HEK293 (cell line): Measurements from ENCODE around the gene KPTN.
A peak's percentile ranks its signal among the peaks of the same experiment; 100 is the strongest.

ENCODE experiments used
- CTCF ChIA-PET: fragments of 350-600 bp; formaldehyde crosslinking; extraction: SDS; loops from one replicate; lab custom pipeline; 2021; ENCODE audit warnings: antibody characterized with exemption; lab: Yijun Ruan, JAX
- POLR2A ChIA-PET: fragments of 300-600 bp; formaldehyde crosslinking; extraction: SDS; loops from one replicate; lab custom pipeline; 2020; ENCODE audit warnings: antibody characterized with exemption, inconsistent platforms; lab: Yijun Ruan, JAX
- H3K27ac ChIP-seq: fragments of 200-500 bp; sonication (Bioruptor generic); 2 replicates; pipeline ENCODE4 v1.5.1; 2014; ENCODE audit warnings: low read depth, low read length, control low read depth, inconsistent platforms; ENCODE audit errors: extremely low read depth
- H3K36me3 ChIP-seq, 2 experiments: fragments of 200-500 bp in 1 of 2; sonication (Bioruptor generic) in 1 of 2; 1 replicate in 1 of 2; 2 replicates in 1 of 2; pipeline ENCODE4 v1.5.1; 2014 to 2017; ENCODE audit warnings: inconsistent platforms in 2 of 2, low read length in 2 of 2; ENCODE audit not compliant: control insufficient read depth in 2 of 2, insufficient read depth in 1 of 2
- H3K4me1 ChIP-seq: fragments of 200-500 bp; sonication (Bioruptor generic); 2 replicates; pipeline ENCODE4 v1.5.1; 2014; ENCODE audit warnings: mild to moderate bottlenecking, low read length, inconsistent platforms; ENCODE audit not compliant: control insufficient read depth, insufficient read depth
- H3K4me3 ChIP-seq: 2 replicates; pipeline ENCODE4 v1.5.1; 2011; ENCODE audit warnings: low read depth, mild to moderate bottlenecking, control low read depth, low read length, moderate library complexity
- H3K9me3 ChIP-seq: fragments of 200-500 bp; sonication (Bioruptor generic); 2 replicates; pipeline ENCODE4 v1.5.1; 2014; ENCODE audit warnings: low read depth, low read length, inconsistent platforms; ENCODE audit not compliant: control insufficient read depth, insufficient read depth
- FEZF1 ChIP-seq: fragments of 450-650 bp; formaldehyde crosslinking; IDR thresholded peaks from 2 replicates; pipeline ENCODE4 v1.5.1; 2016; ENCODE audit warnings: missing biosample characterization, missing genetic modification characterization
- KLF10 ChIP-seq: fragments of 450-650 bp; IDR thresholded peaks from 2 replicates; pipeline ENCODE4 v1.5.1; 2018; ENCODE audit warnings: missing biosample characterization, mild to moderate bottlenecking, missing genetic modification characterization
- SP2 ChIP-seq: fragments of 450-650 bp; formaldehyde crosslinking; IDR thresholded peaks from 2 replicates; pipeline ENCODE4 v1.5.1; 2016; ENCODE audit warnings: missing biosample characterization, missing genetic modification characterization
- TSHZ1 ChIP-seq: fragments of 450-650 bp; formaldehyde crosslinking; IDR thresholded peaks from 2 replicates; pipeline ENCODE4 v1.5.1; 2016; ENCODE audit warnings: missing biosample characterization, missing genetic modification characterization, borderline replicate concordance
- ZBTB1 ChIP-seq: fragments of 450-650 bp; formaldehyde crosslinking; IDR thresholded peaks from 2 replicates; pipeline ENCODE4 v1.5.1; 2016; ENCODE audit warnings: missing biosample characterization, missing genetic modification characterization
- ZFP37 ChIP-seq: fragments of 450-650 bp; formaldehyde crosslinking; IDR thresholded peaks from 2 replicates; pipeline ENCODE4 v1.5.1; 2016; ENCODE audit warnings: missing biosample characterization, missing genetic modification characterization
- ZFP41 ChIP-seq: fragments of 450-650 bp; formaldehyde crosslinking; IDR thresholded peaks from 2 replicates; pipeline ENCODE4 v1.5.1; 2016; ENCODE audit warnings: missing biosample characterization, missing genetic modification characterization, borderline replicate concordance
- ZNF121 ChIP-seq: fragments of 450-650 bp; formaldehyde crosslinking; IDR thresholded peaks from 2 replicates; pipeline ENCODE4 v1.5.1; 2016; ENCODE audit warnings: missing biosample characterization, missing genetic modification characterization
- ZNF16 ChIP-seq: fragments of 450-650 bp; formaldehyde crosslinking; IDR thresholded peaks from 2 replicates; pipeline ENCODE4 v1.5.1; 2016; ENCODE audit warnings: low read depth, missing biosample characterization, missing genetic modification characterization
- ZNF19 ChIP-seq: fragments of 450-650 bp; formaldehyde crosslinking; IDR thresholded peaks from 2 replicates; pipeline ENCODE4; 2016; ENCODE audit warnings: missing biosample characterization, missing genetic modification characterization, low read depth
- ZNF221 ChIP-seq: fragments of 450-650 bp; formaldehyde crosslinking; IDR thresholded peaks from 2 replicates; pipeline ENCODE4 v1.5.1; 2017; ENCODE audit warnings: missing biosample characterization, missing genetic modification characterization, borderline replicate concordance
- ZNF324 ChIP-seq: fragments of 450-650 bp; formaldehyde crosslinking; IDR thresholded peaks from 2 replicates; pipeline ENCODE4 v1.5.1; 2016; ENCODE audit warnings: missing biosample characterization, missing genetic modification characterization
- ZNF416 ChIP-seq: fragments of 450-650 bp; formaldehyde crosslinking; IDR thresholded peaks from 2 replicates; pipeline ENCODE4 v1.5.1; 2016; ENCODE audit warnings: missing biosample characterization, missing genetic modification characterization
- ZNF510 ChIP-seq: fragments of 450-650 bp; formaldehyde crosslinking; IDR thresholded peaks from 2 replicates; pipeline ENCODE4 v1.5.1; 2018; ENCODE audit warnings: mild to moderate bottlenecking, missing genetic modification characterization, missing biosample characterization; ENCODE audit not compliant: insufficient replicate concordance
- ZNF513 ChIP-seq: fragments of 450-650 bp; IDR thresholded peaks from 2 replicates; pipeline ENCODE4 v1.5.1; 2018; ENCODE audit warnings: missing biosample characterization, missing genetic modification characterization
- ZNF626 ChIP-seq: fragments of 450-650 bp; sonication (Bioruptor Pico); formaldehyde crosslinking; IDR thresholded peaks from 2 replicates; pipeline ENCODE4 v1.5.1; 2018; ENCODE audit warnings: missing biosample characterization, missing genetic modification characterization, inconsistent platforms
- ZNF639 ChIP-seq: fragments of 450-650 bp; formaldehyde crosslinking; IDR thresholded peaks from 2 replicates; pipeline ENCODE4 v1.5.1; 2016; ENCODE audit warnings: missing biosample characterization, missing genetic modification characterization
- ZNF654 ChIP-seq: fragments of 450-650 bp; formaldehyde crosslinking; IDR thresholded peaks from 2 replicates; pipeline ENCODE4 v1.5.1; 2016; ENCODE audit warnings: low read depth, missing biosample characterization, missing genetic modification characterization
- ZNF777 ChIP-seq: fragments of 450-650 bp; formaldehyde crosslinking; IDR thresholded peaks from 2 replicates; pipeline ENCODE4 v1.5.1; 2017; ENCODE audit warnings: missing biosample characterization, missing genetic modification characterization, borderline replicate concordance
- ZSCAN23 ChIP-seq: fragments of 450-650 bp; formaldehyde crosslinking; IDR thresholded peaks from 2 replicates; pipeline ENCODE4 v1.5.1; 2016; ENCODE audit warnings: missing biosample characterization, missing genetic modification characterization

Gene KPTN

GRCh38 chr19:47469719-47470118 lies 14.3 kb downstream of the KPTN start:
- TF ChIP-seq ZNF510 (tag by site-specific recombination) (no peak), SP2 (tag by site-specific recombination) (peak; percentile 31; the same call in 1 of the 2 replicates)
- ChIA-PET CTCF (interaction anchor here (0.8 kb wide), 1 partner anchor 31 kb away, joined by 6 read pairs; no protein-coding TSS in a partner anchor), POLR2A (no interaction called here)
- Histone ChIP-seq H3K4me3 (no peak overlapping the region), H3K27ac (no peak overlapping the region), H3K4me1 (no peaks in the 10 kb centered on the region), H3K9me3 (no peaks in the 10 kb centered on the region), H3K36me3 (no peaks in the 10 kb centered on the region)

- H3K4me1 ChIP-seq: no peaks in the 10 kb centered on the region
- H3K9me3 ChIP-seq: no peaks in the 10 kb centered on the region
- H3K27ac ChIP-seq: no peak overlapping the region
- no peak overlapping the region for H3K4me3 ChIP-seq
- no peaks in the 10 kb centered on the region for H3K36me3 ChIP-seq
- ChIA-PET CTCF (interaction anchor here (1.2 kb wide), 1 partner anchor 14 kb away, joined by 5 read pairs; the partner anchor contains the start of gene KPTN), POLR2A (no interaction called here)
- TF ChIP-seq KLF10 (tag by site-specific recombination) (no peak), FEZF1 (no peak)
These were observed 14.7 kb downstream of the KPTN start for GRCh38 chr19:47469363-47469700.

GRCh38 chr19:47467914-47468313 lies 16.1 kb downstream of the KPTN start:
- no peaks in the 10 kb centered on the region for H3K4me1 ChIP-seq
- H3K4me3 ChIP-seq: no peak overlapping the region
- H3K27ac ChIP-seq: no peak overlapping the region
- ChIA-PET CTCF (interaction anchor here (0.6 to 1.4 kb wide), 4 partner anchors 16 to 337 kb away, joined by 3 to 6 read pairs (median 4); partner anchors contain the start of gene KPTN), POLR2A (interaction anchor here (0.6 to 0.8 kb wide), 2 partner anchors 57 to 1154 kb away, joined by 6 to 8 read pairs; no protein-coding TSS in a partner anchor)
- H3K36me3 ChIP-seq: no peaks in the 10 kb centered on the region
- no peaks in the 10 kb centered on the region for H3K9me3 ChIP-seq
- TF ChIP-seq ZNF626 (tag by site-specific recombination): no peak
- no peak for TF ChIP-seq ZBTB1 (tag by site-specific recombination)
- TF ChIP-seq ZFP41 (tag by site-specific recombination): no peak
- no peak for TF ChIP-seq ZNF16 (tag by site-specific recombination)
- TF ChIP-seq ZFP37 (tag by site-specific recombination): no peak
- no peak for TF ChIP-seq ZNF513 (tag by site-specific recombination)
- TF ChIP-seq ZNF416 (tag by site-specific recombination): no peak
- no peak for TF ChIP-seq ZNF121 (tag by site-specific recombination)
- TF ChIP-seq ZNF324 (tag by site-specific recombination): no peak
- TF ChIP-seq ZNF654 (tag by site-specific recombination): no peak
- no peak for TF ChIP-seq ZNF221 (tag by site-specific recombination)
- TF ChIP-seq ZNF19 (tag by site-specific recombination): no peak
- no peak for TF ChIP-seq ZNF777
- no peak for TF ChIP-seq ZSCAN23 (tag by site-specific recombination)
- no peak for TF ChIP-seq ZNF639 (tag by site-specific recombination)
- TF ChIP-seq TSHZ1: no peak
